Ascending aorta (tissue), 2 donors: ENCODE measurements around the gene IGFBP1. TPM values are rescaled to one million over a fixed set of nuclear protein-coding genes. Genes with fewer than 3 reads are reported as not detected.

Experiments used
- DNase-seq, 2 donors: peaks; one replicate each; pipeline ENCODE4 v3.0.0-alpha.2; 2019; ENCODE audit warnings: low spot score in 2 of 2
- H3K27ac ChIP-seq, 2 donors: fragments of 200-600 bp; sonication (generic); one replicate each; pipeline ENCODE4 v1.5.1; 2016 to 2017; ENCODE audit warnings: mild to moderate bottlenecking in 1 of 2
- H3K27me3 ChIP-seq: fragments of 200-600 bp; sonication (generic); one replicate; pipeline ENCODE4 v1.5.1; 2017
- H3K36me3 ChIP-seq, 2 donors: fragments of 200-600 bp; sonication (generic); one replicate each; pipeline ENCODE4 v1.5.1; 2016
- H3K4me1 ChIP-seq, 2 donors: fragments of 200-600 bp; sonication (generic); one replicate each; pipeline ENCODE4 v1.5.1; 2016 to 2017; ENCODE audit warnings: mild to moderate bottlenecking in 1 of 2
- H3K4me3 ChIP-seq, 2 donors: fragments of 200-600 bp; sonication (generic); one replicate each; pipeline ENCODE4 v1.5.1; 2016 to 2017; ENCODE audit warnings: mild to moderate bottlenecking in 1 of 2
- H3K9me3 ChIP-seq, 2 donors: fragments of 200-600 bp; sonication (generic); one replicate each; pipeline ENCODE4 v1.5.1; 2016
- intact Hi-C: fragments of 100-400 bp; cut with DNase I; formaldehyde crosslinking; loops from one replicate; pipeline ENCODE4 v1.15.1; 2023
- total RNA-seq: library from RNA; depleted of rRNA; stranded (reverse); fragments of >200 nt; gene quantifications from one replicate; pipeline ENCODE4 v1.1.0, GENCODE V29; 2016
- TF ChIP-seq, protein P1 (sequence below), 3 experiments: fragments of 200-600 bp in 2 of 3; fragments of 450-650 bp in 1 of 3; sonication (generic) in 2 of 3; IDR thresholded peaks; one replicate each; pipeline ENCODE4 v1.5.1; 2016 to 2019; ENCODE audit warnings: antibody characterized with exemption in 3 of 3, mild to moderate bottlenecking in 1 of 3, moderate library complexity in 1 of 3

IGFBP1 gene
- total RNA-seq, 1 donor from 2014 or later: not detected

DNA sequence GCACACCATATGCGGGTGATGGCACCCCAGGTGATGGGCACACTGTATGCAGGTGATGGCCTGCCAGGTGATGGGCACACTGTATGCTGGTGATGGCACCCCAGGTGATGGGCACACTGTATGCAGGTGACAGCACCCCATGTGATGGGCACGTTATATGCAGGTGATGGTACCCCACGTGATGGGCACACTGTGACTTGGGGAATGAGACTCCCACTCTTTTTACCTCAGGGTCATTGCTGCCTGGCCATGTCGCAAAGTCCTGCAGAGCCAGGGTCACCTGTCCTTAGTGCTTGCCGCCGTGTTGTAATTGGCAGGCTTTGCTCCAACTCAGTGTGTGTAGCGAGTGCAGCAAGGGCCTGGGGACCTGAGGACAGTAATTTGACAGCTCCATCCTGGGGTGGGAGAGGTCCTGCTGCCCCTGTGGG is 7.8 kb upstream of the IGFBP1 start:
- TF ChIP-seq, protein P1, sequence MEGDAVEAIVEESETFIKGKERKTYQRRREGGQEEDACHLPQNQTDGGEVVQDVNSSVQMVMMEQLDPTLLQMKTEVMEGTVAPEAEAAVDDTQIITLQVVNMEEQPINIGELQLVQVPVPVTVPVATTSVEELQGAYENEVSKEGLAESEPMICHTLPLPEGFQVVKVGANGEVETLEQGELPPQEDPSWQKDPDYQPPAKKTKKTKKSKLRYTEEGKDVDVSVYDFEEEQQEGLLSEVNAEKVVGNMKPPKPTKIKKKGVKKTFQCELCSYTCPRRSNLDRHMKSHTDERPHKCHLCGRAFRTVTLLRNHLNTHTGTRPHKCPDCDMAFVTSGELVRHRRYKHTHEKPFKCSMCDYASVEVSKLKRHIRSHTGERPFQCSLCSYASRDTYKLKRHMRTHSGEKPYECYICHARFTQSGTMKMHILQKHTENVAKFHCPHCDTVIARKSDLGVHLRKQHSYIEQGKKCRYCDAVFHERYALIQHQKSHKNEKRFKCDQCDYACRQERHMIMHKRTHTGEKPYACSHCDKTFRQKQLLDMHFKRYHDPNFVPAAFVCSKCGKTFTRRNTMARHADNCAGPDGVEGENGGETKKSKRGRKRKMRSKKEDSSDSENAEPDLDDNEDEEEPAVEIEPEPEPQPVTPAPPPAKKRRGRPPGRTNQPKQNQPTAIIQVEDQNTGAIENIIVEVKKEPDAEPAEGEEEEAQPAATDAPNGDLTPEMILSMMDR (IDR thresholded peaks at IDR 0.05): no peak
- intact Hi-C loops: no loop called here
- Histone ChIP-seq H3K4me3 (no peak overlapping the region), H3K27me3 (no peaks in the 10 kb centered on the region), H3K9me3 (peaks cover 0 to 16% of the 10 kb centered on the region in 2 donors), H3K36me3 (no peaks in the 10 kb centered on the region), H3K27ac (no peak overlapping the region), H3K4me1 (no peaks in the 10 kb centered on the region)
- no peak for DNase-seq

DNA sequence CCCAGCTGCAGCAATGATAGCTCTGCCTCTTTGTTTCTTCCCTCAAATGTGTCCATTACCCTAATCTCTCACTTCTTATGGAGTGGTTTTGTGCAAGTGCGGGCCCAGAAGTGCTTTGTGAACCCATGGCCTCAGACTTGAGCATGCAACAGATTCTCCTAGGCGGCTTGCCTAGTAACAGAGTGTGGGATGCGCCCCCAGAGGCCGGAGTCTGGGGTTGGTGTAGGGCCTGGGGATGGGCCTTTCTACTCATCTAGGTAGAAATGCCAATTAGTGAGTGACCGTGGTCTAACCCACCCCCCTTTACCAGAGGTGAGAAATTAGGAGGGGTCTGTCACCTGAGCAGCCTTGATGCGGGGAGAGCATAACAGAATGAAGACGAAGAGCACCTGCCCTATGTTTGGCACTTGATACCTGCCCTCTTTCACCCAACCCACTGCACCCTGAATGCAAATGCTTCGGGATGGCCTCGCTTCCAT is 7.0 kb upstream of the IGFBP1 start:
- intact Hi-C loops: no loop called here
- peaks cover 0 to 16% of the 10 kb centered on the region in 2 donors for H3K9me3 ChIP-seq
- DNase-seq: no peak
- H3K4me1 ChIP-seq: no peaks in the 10 kb centered on the region
- H3K36me3 ChIP-seq: no peaks in the 10 kb centered on the region
- H3K4me3 ChIP-seq: no peak overlapping the region
- no peak overlapping the region for H3K27ac ChIP-seq
- no peaks in the 10 kb centered on the region for H3K27me3 ChIP-seq
- TF ChIP-seq, protein P1 (IDR thresholded peaks at IDR 0.05): no peak

DNA sequence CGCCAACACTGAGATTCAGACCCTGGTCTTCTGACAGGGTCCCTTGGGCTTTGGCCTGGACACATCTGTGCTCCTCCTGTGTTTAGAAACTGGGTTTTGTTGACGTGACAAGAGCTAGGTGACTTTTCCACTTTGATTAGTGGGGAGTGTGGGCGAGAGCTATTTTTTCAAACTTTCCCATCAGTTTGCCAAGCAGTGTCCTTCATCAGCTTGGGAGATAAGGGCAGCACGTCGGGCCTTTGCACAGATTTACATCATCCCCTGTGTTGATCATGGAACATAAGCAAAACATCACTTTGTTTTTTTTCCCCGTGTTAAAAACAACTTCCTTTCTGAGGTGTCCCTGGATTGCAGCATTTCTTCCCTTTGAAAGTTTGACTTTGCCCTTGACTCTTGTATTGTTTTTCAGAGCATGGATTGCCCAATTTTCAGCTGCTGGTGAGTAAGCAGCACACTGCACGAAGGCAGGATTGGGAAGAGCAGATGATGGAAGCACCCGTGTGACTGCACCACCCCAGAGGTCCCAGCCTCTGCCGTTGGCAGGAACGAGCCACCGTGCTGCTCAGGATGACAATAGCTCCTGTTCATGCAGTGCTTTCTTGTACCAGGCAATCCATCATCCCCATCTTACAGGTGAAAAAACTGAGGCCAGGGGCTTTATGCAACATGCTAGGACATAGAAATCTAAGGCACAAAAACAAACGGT is 6.4 kb upstream of the IGFBP1 start:
- Histone ChIP-seq H3K27ac (no peak overlapping the region), H3K4me3 (no peak overlapping the region), H3K36me3 (no peaks in the 10 kb centered on the region), H3K4me1 (no peaks in the 10 kb centered on the region), H3K9me3 (peaks cover 0 to 16% of the 10 kb centered on the region in 2 donors), H3K27me3 (no peaks in the 10 kb centered on the region)
- TF ChIP-seq, protein P1 (IDR thresholded peaks at IDR 0.05): no peak
- intact Hi-C loops: no loop called here
- no peak for DNase-seq

DNA sequence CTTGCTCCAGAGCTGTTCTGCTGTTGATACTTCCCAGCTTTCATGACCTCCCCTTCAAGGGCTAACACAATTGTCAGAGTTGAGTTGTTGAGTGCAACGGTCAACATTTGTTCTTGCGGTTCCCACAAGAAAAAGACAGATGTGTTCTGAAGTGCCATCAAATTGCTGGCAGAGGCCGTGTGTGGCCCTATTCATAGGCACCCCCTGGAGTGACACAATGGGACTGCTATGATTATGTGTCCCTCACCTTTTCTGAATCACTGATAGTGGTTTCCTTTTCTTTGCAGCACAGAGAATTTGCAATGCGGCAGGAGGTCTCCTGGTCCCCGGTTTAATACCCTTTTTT is 5.8 kb upstream of the IGFBP1 start:
- DNase-seq: no peak

DNA sequence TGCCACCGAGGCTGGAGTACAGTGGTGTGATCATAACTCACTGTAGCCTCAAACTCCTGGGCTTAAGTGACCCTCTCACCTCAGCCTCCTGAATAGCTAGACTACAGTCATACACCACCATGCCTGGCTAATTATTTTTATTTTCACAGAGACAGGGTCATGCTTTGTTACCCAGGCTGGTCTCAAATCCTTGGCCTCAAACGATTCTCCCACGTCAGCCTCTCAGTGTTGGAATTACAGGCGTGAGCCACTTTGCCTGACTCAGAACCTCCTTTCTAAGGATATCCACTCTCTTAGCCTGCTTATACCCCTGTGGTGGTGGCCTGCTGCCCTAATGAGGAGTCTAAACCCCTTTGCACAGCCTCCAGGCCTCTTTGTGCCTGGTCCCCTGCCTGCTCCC is 4.2 kb upstream of the IGFBP1 start:
- intact Hi-C loops: no loop called here
- DNase-seq: no peak
- no peak overlapping the region for H3K4me3 ChIP-seq
- TF ChIP-seq, protein P1 (IDR thresholded peaks at IDR 0.05): no peak
- H3K27me3 ChIP-seq: no peaks in the 10 kb centered on the region
- H3K27ac ChIP-seq: no peak overlapping the region
- H3K4me1 ChIP-seq: peaks cover 0 to 8% of the 10 kb centered on the region in 2 donors
- no peaks in the 10 kb centered on the region for H3K36me3 ChIP-seq
- peaks cover 0 to 2% of the 10 kb centered on the region in 2 donors for H3K9me3 ChIP-seq

More for the DNA sequence above, 5.8 kb upstream of the IGFBP1 start:
- H3K36me3 ChIP-seq: no peaks in the 10 kb centered on the region
- intact Hi-C loops: no loop called here
- TF ChIP-seq, protein P1 (IDR thresholded peaks at IDR 0.05): no peak
- H3K9me3 ChIP-seq: peaks cover 0 to 16% of the 10 kb centered on the region in 2 donors
- no peak overlapping the region for H3K4me3 ChIP-seq
- H3K27me3 ChIP-seq: no peaks in the 10 kb centered on the region
- no peaks in the 10 kb centered on the region for H3K4me1 ChIP-seq
- no peak overlapping the region for H3K27ac ChIP-seq
